ENCODE measurements around the gene SYNE3.

Gene SYNE3

DNA sequence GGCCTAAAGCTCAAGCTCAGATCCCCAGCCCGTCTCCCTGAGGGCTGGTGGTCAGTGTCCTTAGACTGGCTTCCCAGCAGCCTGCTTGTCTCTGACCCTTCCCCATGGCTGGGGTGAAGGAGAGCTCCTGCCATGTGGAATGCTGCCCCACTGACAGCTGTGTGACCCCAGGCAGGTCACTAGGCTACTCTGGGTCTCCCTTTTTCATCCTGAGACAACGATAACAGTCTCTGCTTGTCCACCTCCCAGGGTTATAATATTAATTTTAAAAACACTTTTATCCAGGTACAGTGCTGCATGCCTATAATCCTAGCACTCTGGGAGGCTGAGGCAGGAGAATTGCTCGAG lies 47.3 kb downstream of the SYNE3 start:
- no peak for DNase-seq

DNA sequence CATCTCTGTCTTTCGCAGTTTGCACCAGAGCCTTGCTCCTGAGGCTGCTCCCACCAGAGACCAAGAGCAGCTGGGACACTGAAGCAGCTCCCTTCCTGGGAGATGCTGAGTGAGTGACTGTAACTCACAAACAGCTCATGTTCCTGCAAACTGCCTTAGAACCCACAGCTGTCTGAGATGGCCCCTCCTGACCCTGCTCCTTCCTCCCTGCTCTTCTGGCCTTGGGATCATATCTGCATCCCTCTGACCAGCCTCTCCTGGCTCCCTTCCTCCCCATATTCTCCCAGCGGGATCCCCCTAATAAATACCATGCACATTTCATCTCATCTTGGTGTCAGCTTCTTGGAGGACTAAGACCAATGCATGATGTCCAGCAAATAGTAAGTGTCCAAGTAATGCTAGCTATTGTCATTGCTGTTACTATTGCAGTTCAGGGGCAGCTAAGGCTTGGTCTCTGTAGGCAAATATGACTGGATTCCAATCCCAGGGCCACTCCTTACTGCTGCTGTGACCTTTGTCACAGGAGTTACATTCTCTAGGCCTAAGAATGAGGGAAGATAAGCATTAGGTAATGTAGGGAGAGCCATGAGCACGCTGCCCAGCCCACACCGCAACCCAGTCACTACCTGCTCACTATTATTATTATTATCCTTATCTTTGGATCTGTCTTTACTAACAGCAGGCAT lies 47.9 kb downstream of the SYNE3 start:
- no peak for DNase-seq

DNA sequence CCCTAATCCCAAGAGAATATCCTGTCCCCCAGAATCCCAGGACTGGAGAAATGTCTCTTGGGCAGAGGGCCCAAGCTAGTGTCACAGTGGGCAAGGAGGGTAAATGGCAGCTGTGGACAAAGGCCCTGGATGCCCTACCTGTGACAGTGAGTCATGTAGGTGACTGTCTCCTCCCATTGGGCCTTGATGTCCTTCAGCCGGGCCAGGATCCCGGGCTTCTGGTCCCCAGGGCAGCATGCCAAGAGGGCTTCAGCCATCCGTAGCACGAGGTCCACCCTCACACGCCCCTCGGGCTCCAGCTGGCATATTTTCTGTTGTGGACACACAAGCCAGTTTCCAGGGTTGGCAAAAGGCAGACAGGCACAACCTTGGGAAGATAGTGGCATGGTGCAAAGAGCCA lies 48.8 kb downstream of the SYNE3 start:
- no peak for DNase-seq

GRCh38 chr14:95467232-95467631 lies 49.2 kb downstream of the SYNE3 start:
- no peak for DNase-seq
